Right lobe of liver (tissue), 4 donors: Measurements from ENCODE around the gene SYT9.

Source experiments
- CTCF ChIP-seq, 4 donors: fragments of 200-600 bp in 3 of 4; fragments of 450-650 bp in 1 of 4; IDR thresholded peaks; one replicate each; pipeline versions ENCODE4 v1.5.1 to v1.8.0; 2016 to 2022; ENCODE audit warnings: antibody characterized with exemption in 4 of 4, mild to moderate bottlenecking in 2 of 4
- POLR2A ChIP-seq: fragments of 450-650 bp; IDR thresholded peaks from one replicate; pipeline ENCODE4 v1.6.1; 2017; ENCODE audit warnings: antibody characterized with exemption, mild to moderate bottlenecking
- donor health status: DM: no; HTN: no; CAD: no.
- donor health status: DM: no; HTN: no; CAD: no.
- donor health status: DM: no; HTN: yes; CAD: no.

- TF ChIP-seq CTCF (IDR thresholded peaks at IDR 0.05) (no peak), POLR2A (no peak)
Measured at GRCh38 chr11:7451520-7451919, 199.8 kb downstream of the SYT9 start.
